B cell (primary cell): Measurements from ENCODE around the gene SSUH2. TPM values are rescaled to one million over a fixed set of nuclear protein-coding genes. Genes with fewer than 3 reads are reported as not detected.

Source experiments
- ATAC-seq: fragments of 200-7000 bp; cut with Tn5 transposase; one replicate; pipeline ENCODE4 v1.10.0; 2021; ENCODE audit warnings: low read depth, mild to moderate bottlenecking, moderate number of reproducible peaks, moderate library complexity
- CTCF ChIA-PET: fragments of 350-600 bp; sonication (Branson Sonifier 250); formaldehyde crosslinking; loops from one replicate; lab custom pipeline; 2021; ENCODE audit warnings: antibody characterized with exemption, inconsistent platforms; lab: Charles Lee
- POLR2A ChIA-PET: fragments of 350-600 bp; sonication (Branson Sonifier 250); formaldehyde crosslinking; loops from one replicate; lab custom pipeline; 2021; ENCODE audit warnings: antibody characterized with exemption; lab: Charles Lee
- DNase-seq: peaks from one replicate; pipeline ENCODE4 v3.0.0; 2013
- H2AFZ ChIP-seq: 2 replicates; pipeline ENCODE4 v1.6.1; 2012; ENCODE audit warnings: mild to moderate bottlenecking, low read depth, low read length; ENCODE audit not compliant: insufficient read depth, poor library complexity, severe bottlenecking
- H3K27ac ChIP-seq, 2 donors: 1 replicate in 1 of 2; 2 replicates in 1 of 2; pipeline ENCODE4 v1.5.1; 2012 to 2013; ENCODE audit warnings: low read length in 2 of 2, mild to moderate bottlenecking in 2 of 2, moderate library complexity in 1 of 2
- H3K27me3 ChIP-seq, 4 experiments: fragments of 200-600 bp in 1 of 4; sonication (generic) in 1 of 4; replicated peaks in 1 of 4; 1 replicate in 2 of 4; 2 replicates in 2 of 4; pipeline versions ENCODE4 v1.6.1 to v1.7.0; 2013 to 2016; ENCODE audit warnings: low read length in 3 of 4, mild to moderate bottlenecking in 2 of 4, mixed read lengths in 1 of 4, moderate library complexity in 1 of 4; ENCODE audit not compliant: insufficient read depth in 4 of 4, control insufficient read depth in 3 of 4; ENCODE audit errors: control extremely low read depth in 1 of 4
- H3K36me3 ChIP-seq, 2 experiments: replicated peaks in 1 of 2; 1 replicate in 1 of 2; 2 replicates in 1 of 2; pipeline versions ENCODE4 v1.6.1 to v1.7.1; 2013; ENCODE audit warnings: low read length in 1 of 2; ENCODE audit not compliant: insufficient read depth in 2 of 2, control insufficient read depth in 1 of 2; ENCODE audit errors: control extremely low read depth in 1 of 2, extremely low read depth in 1 of 2
- H3K4me1 ChIP-seq, 2 donors: fragments of 200-600 bp in 1 of 2; sonication (generic) in 1 of 2; 1 replicate in 1 of 2; 2 replicates in 1 of 2; pipeline versions ENCODE4 v1.5.1 to v1.6.1; 2013 to 2017; ENCODE audit warnings: low read length in 2 of 2; ENCODE audit not compliant: control insufficient read depth in 2 of 2, insufficient read depth in 2 of 2
- H3K4me2 ChIP-seq: replicated peaks from 2 replicates; pipeline ENCODE3; 2012; ENCODE audit warnings: mild to moderate bottlenecking, low read depth, low read length; ENCODE audit not compliant: poor library complexity, severe bottlenecking
- H3K4me3 ChIP-seq, 5 experiments: fragments of 200-600 bp in 1 of 5; sonication (generic) in 1 of 5; 1 replicate in 3 of 5; 2 replicates in 2 of 5; pipeline versions ENCODE4 v1.5.1 to v1.7.0; 2011 to 2016; ENCODE audit warnings: low read length in 4 of 5, mild to moderate bottlenecking in 4 of 5, low read depth in 2 of 5, control low read depth in 1 of 5, moderate library complexity in 1 of 5; ENCODE audit not compliant: insufficient read depth in 1 of 5; ENCODE audit errors: control extremely low read depth in 1 of 5, extremely low read depth in 1 of 5
- H3K79me2 ChIP-seq: fragments of 200-600 bp; sonication (generic); one replicate; pipeline ENCODE4 v1.6.0; 2016; ENCODE audit warnings: low read length; ENCODE audit not compliant: control insufficient read depth, insufficient read depth
- H3K9ac ChIP-seq: fragments of 200-600 bp; sonication (generic); 2 replicates; pipeline ENCODE4 v1.6.1; 2017; ENCODE audit warnings: mild to moderate bottlenecking, low read length, moderate library complexity
- H3K9me3 ChIP-seq, 3 donors: one replicate each; pipeline versions ENCODE4 v1.6.1 to v1.7.1; 2013; ENCODE audit warnings: low read length in 2 of 3; ENCODE audit not compliant: control insufficient read depth in 2 of 3, insufficient read depth in 1 of 3; ENCODE audit errors: control extremely low read depth in 1 of 3
- H4K20me1 ChIP-seq: 2 replicates; pipeline ENCODE4 v1.6.0; 2012; ENCODE audit warnings: mild to moderate bottlenecking, low read length; ENCODE audit not compliant: insufficient read depth, control insufficient read depth, poor library complexity, severe bottlenecking
- H3K27ac Mint-ChIP-seq: one replicate; pipeline ENCODE4 v1.8.0; 2021; ENCODE audit warnings: mixed read lengths
- H3K27me3 Mint-ChIP-seq: one replicate; pipeline ENCODE4 v1.8.0; 2021; ENCODE audit warnings: mixed read lengths
- H3K4me1 Mint-ChIP-seq: one replicate; pipeline ENCODE4 v1.8.0; 2021; ENCODE audit warnings: mixed read lengths
- H3K4me3 Mint-ChIP-seq: one replicate; pipeline ENCODE4 v1.8.0; 2021; ENCODE audit warnings: mixed read lengths
- H3K9me3 Mint-ChIP-seq: one replicate; pipeline ENCODE4 v1.8.0; 2022; ENCODE audit warnings: mixed read lengths; ENCODE audit not compliant: insufficient read depth
- EZH2 ChIP-seq: IDR thresholded peaks from 2 replicates; pipeline ENCODE4 v1.6.1; 2012; ENCODE audit warnings: borderline replicate concordance, low read depth, mild to moderate bottlenecking, moderate library complexity, low read length; ENCODE audit not compliant: insufficient read depth, poor library complexity, severe bottlenecking
- WGBS: methylation state at CpG from one replicate; pipeline ENCODE4 v1.1.5; 2013; ENCODE audit warnings: missing lambda C conversion rate; ENCODE audit not compliant: insufficient coverage; 5-methylcytosine and 5-hydroxymethylcytosine counted together
- intact Hi-C: fragments of 100-400 bp; cut with micrococcal nuclease; formaldehyde crosslinking; loops from one replicate; pipeline ENCODE4 v1.10.0; 2022
- polyA plus RNA-seq: library from polyadenylated mRNA; depleted of rRNA; stranded (reverse); fragments of >200 nt; gene quantifications from 2 replicates; pipeline ENCODE4 v1.2.3, GENCODE V29; 2012
- total RNA-seq, 2 donors: library from RNA; stranded (reverse); fragments of 120-200 nt in 1 of 2; gene quantifications; 1 replicate in 1 of 2; 2 replicates in 1 of 2; pipeline versions ENCODE4 v1.2.3 to v1.2.4, GENCODE V29; 2013 to 2022
- TF ChIP-seq, protein P1 (sequence below): fragments of 200-600 bp; IDR thresholded peaks from one replicate; pipeline ENCODE4 v1.8.0; 2022; ENCODE audit warnings: antibody characterized with exemption, mild to moderate bottlenecking

The SSUH2 gene
- total and polyA plus RNA-seq, 2 donors (not counting 1 experiment from before 2014, with no cell fraction given) = not detected

DNA sequence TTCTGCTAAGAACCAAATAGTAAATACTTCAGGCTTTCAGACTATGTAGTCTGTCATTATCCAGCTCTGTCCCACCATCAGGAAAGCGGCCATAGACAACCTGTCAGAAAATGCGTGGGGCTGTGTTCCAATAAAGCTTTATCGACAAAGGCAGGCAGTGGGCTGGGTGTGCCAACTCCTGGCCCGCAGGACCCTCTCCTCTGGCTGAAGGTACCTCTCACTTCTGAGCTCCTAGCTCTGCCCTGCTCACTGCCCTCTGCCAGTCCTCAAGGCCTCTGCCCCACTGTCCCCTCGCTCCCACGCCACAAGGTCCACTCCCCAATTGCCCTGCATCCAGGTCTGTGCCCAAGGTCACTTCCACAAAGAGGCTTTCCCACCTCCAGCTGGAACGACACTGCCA is 20.0 kb downstream of the SSUH2 start:
- H3K9me3 Mint-ChIP-seq = no peaks in the 10 kb centered on the region
- H3K4me3 Mint-ChIP-seq = no peak overlapping the region
- Histone ChIP-seq H3K4me1 (peaks cover 0 to 10% of the 10 kb centered on the region in 2 donors), H2AFZ (no peak overlapping the region), H3K27me3 (peaks cover 0 to 7% (median 0%) of the 10 kb centered on the region in 4 experiments), H3K27ac (no peak overlapping the region), H3K9me3 (no peaks in the 10 kb centered on the region), H3K9ac (no peak overlapping the region), H3K36me3 (no peaks in the 10 kb centered on the region), H3K4me2 (no peak overlapping the region), H3K79me2 (no peaks in the 10 kb centered on the region), H3K4me3 (no peak overlapping the region), H4K20me1 (no peaks in the 10 kb centered on the region)
- no peak for ATAC-seq
- no peak overlapping the region for H3K27ac Mint-ChIP-seq
- intact Hi-C loops = no loop called here
- H3K4me1 Mint-ChIP-seq = peaks cover 15% of the 10 kb centered on the region
- CTCF ChIA-PET = interaction anchor here (0.9 kb wide), 1 partner anchor 300 kb away, joined by 3 read pairs; no protein-coding TSS in a partner anchor
- DNase-seq = no peak
- WGBS = 93% methylated on average over 7 of the region's 7 CpGs
- POLR2A ChIA-PET = no interaction called here
- no peaks in the 10 kb centered on the region for H3K27me3 Mint-ChIP-seq
- TF ChIP-seq, protein P1, sequence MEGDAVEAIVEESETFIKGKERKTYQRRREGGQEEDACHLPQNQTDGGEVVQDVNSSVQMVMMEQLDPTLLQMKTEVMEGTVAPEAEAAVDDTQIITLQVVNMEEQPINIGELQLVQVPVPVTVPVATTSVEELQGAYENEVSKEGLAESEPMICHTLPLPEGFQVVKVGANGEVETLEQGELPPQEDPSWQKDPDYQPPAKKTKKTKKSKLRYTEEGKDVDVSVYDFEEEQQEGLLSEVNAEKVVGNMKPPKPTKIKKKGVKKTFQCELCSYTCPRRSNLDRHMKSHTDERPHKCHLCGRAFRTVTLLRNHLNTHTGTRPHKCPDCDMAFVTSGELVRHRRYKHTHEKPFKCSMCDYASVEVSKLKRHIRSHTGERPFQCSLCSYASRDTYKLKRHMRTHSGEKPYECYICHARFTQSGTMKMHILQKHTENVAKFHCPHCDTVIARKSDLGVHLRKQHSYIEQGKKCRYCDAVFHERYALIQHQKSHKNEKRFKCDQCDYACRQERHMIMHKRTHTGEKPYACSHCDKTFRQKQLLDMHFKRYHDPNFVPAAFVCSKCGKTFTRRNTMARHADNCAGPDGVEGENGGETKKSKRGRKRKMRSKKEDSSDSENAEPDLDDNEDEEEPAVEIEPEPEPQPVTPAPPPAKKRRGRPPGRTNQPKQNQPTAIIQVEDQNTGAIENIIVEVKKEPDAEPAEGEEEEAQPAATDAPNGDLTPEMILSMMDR = no peak
- no peak for TF ChIP-seq EZH2

DNA sequence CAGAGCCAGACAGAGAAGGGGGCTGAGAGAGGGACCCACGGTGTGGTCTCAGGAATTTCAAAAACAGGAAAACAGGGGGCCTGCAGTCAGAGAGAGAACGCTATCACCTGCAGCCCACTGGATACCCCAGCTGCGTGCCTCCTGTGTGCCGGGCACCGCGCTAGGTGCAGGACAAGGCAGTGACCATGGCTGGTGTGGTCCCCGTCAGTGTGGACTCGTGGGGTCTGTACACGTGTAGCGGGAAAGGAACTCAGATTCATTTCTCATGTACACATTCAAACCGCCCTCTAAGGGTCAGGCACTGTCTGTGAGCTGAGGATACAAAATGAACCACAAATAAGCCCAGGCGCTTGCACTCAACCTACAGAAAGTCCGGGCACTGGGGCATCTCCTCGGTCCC is 20.9 kb downstream of the SSUH2 start:
- Mint-ChIP-seq H3K4me1 (peaks cover 10% of the 10 kb centered on the region), H3K4me3 (no peak overlapping the region), H3K9me3 (no peaks in the 10 kb centered on the region), H3K27ac (no peak overlapping the region), H3K27me3 (no peaks in the 10 kb centered on the region)
- DNase-seq = no peak
- H3K79me2 ChIP-seq = no peaks in the 10 kb centered on the region
- no peak overlapping the region for H3K27ac ChIP-seq
- H3K4me1 ChIP-seq = peaks cover 0 to 4% of the 10 kb centered on the region in 2 donors
- intact Hi-C loops = no loop called here
- no peaks in the 10 kb centered on the region for H4K20me1 ChIP-seq
- no peaks in the 10 kb centered on the region for H3K36me3 ChIP-seq
- TF ChIP-seq, protein P1 = no peak
- no peak for TF ChIP-seq EZH2
- H3K27me3 ChIP-seq = peaks cover 0 to 7% (median 0%) of the 10 kb centered on the region in 4 experiments
- no peak overlapping the region for H3K9ac ChIP-seq
- peaks cover 0 to 5% (median 0%) of the 10 kb centered on the region in 3 donors for H3K9me3 ChIP-seq
- ChIA-PET CTCF (no interaction called here), POLR2A (no interaction called here)
- peak overlapping the region; percentile 36 for H2AFZ ChIP-seq
- 78% methylated on average over 14 of the region's 14 CpGs for WGBS
- ATAC-seq = no peak
- H3K4me2 ChIP-seq = no peak overlapping the region
- H3K4me3 ChIP-seq = no peak overlapping the region
